Effector memory CD8-positive, alpha-beta T cell (primary cell): ENCODE results near the gene TTC34.
A peak's percentile ranks its signal among the peaks of the same experiment; 100 is the strongest.
"Not testable (repeated sequence)": the region's sequence is repeated elsewhere in the genome, so short reads cannot be mapped to it uniquely, and the experiment has no call there.

Source experiments
- ATAC-seq: fragments of 150-1000 bp; cut with Tn5 transposase; replicated peaks from 2 replicates; pipeline ENCODE4 v1.10.0; 2021; ENCODE audit warnings: mild to moderate bottlenecking, moderate library complexity
- DNase-seq, 3 experiments: peaks; one replicate each; pipeline ENCODE4 v3.0.0; 2021
- H3K27ac Mint-ChIP-seq, 2 donors: one replicate each; pipeline ENCODE4 v1.8.0; 2022; ENCODE audit warnings: mild to moderate bottlenecking in 2 of 2, mixed read lengths in 2 of 2, moderate library complexity in 2 of 2
- H3K27me3 Mint-ChIP-seq, 2 donors: one replicate each; pipeline ENCODE4 v1.8.0; 2022; ENCODE audit warnings: mixed read lengths in 2 of 2
- H3K36me3 Mint-ChIP-seq: one replicate; pipeline ENCODE4 v1.8.0; 2022; ENCODE audit warnings: mild to moderate bottlenecking, moderate library complexity, mixed read lengths; ENCODE audit not compliant: insufficient read depth
- H3K4me1 Mint-ChIP-seq, 2 donors: one replicate each; pipeline ENCODE4 v1.8.0; 2022; ENCODE audit warnings: low read depth in 2 of 2, mixed read lengths in 2 of 2
- H3K4me3 Mint-ChIP-seq, 2 donors: one replicate each; pipeline ENCODE4 v1.8.0; 2022; ENCODE audit warnings: mild to moderate bottlenecking in 2 of 2, mixed read lengths in 2 of 2, moderate library complexity in 2 of 2
- H3K9me3 Mint-ChIP-seq, 2 donors: one replicate each; pipeline ENCODE4 v1.8.0; 2022; ENCODE audit warnings: mixed read lengths in 2 of 2

Gene TTC34

GRCh38 chr1:2804628-2805351 is 3.3 kb upstream of the TTC34 start:
- DNase-seq, result no peak
- Mint-ChIP-seq H3K9me3 (no peaks in the 10 kb centered on the region), H3K4me3 (no peak overlapping the region), H3K4me1 (peaks cover 0 to 5% of the 10 kb centered on the region in 2 donors), H3K27ac (no peak overlapping the region), H3K27me3 (peaks cover 13 to 43% of the 10 kb centered on the region in 2 donors), H3K36me3 (no peaks in the 10 kb centered on the region)
- ATAC-seq, result no peak

DNA sequence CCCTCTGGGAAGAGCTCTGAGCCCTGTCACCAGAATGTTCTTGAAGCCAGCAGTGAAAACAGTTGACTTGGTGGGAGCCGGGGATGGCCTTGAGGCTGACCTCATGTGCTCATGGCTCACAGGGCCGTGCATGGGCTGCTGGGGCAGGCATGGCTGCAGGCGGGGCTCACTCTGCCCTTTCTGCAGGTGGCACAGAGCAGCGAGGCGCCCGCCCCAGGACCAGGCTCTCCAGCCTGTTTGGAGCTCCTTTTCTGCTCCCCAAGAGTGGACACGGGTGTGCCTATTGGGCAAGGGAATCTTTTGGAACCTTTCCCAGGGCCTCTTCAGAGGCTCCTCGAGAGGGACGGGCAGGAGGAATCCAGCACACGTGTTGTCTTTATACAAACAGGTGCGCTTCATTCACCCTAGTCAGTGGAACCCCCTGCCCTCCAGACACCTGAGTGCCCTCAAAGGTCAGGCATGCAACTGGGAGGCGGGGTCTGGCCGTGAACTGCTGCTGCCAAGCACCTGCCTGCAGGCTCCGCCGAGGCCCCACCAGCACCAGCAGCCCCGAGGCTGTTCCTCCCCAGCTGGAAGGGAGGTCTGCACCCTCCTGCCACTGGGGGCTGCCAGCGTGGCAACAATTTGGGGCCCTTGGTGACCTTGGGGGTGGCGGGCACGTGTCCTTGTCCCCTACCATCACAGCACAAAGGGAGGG is 2.6 kb upstream of the TTC34 start:
- H3K4me1 Mint-ChIP-seq, result peaks cover 0 to 5% of the 10 kb centered on the region in 2 donors
- H3K9me3 Mint-ChIP-seq, result no peaks in the 10 kb centered on the region
- peaks cover 13 to 49% of the 10 kb centered on the region in 2 donors for H3K27me3 Mint-ChIP-seq
- DNase-seq (no peak), ATAC-seq (no peak)
- no peaks in the 10 kb centered on the region for H3K36me3 Mint-ChIP-seq
- no peak overlapping the region for H3K4me3 Mint-ChIP-seq
- no peak overlapping the region for H3K27ac Mint-ChIP-seq

GRCh38 chr1:2803086-2803930 is 1.8 kb upstream of the TTC34 start:
- H3K27ac Mint-ChIP-seq, result no peak overlapping the region
- DNase-seq (no peak), ATAC-seq (no peak)
- H3K9me3 Mint-ChIP-seq, result no peaks in the 10 kb centered on the region
- peaks cover 0 to 5% of the 10 kb centered on the region in 2 donors for H3K4me1 Mint-ChIP-seq
- no peaks in the 10 kb centered on the region for H3K36me3 Mint-ChIP-seq
- peaks cover 13 to 45% of the 10 kb centered on the region in 2 donors for H3K27me3 Mint-ChIP-seq
- H3K4me3 Mint-ChIP-seq, result no peak overlapping the region

- peaks cover 16 to 43% of the 10 kb centered on the region in 2 donors for H3K27me3 Mint-ChIP-seq
- no peak overlapping the region for H3K27ac Mint-ChIP-seq
- ATAC-seq (no peak), DNase-seq (no peak)
- H3K36me3 Mint-ChIP-seq, result no peaks in the 10 kb centered on the region
- H3K9me3 Mint-ChIP-seq, result no peaks in the 10 kb centered on the region
- H3K4me3 Mint-ChIP-seq, result no peak overlapping the region
- peaks cover 0 to 5% of the 10 kb centered on the region in 2 donors for H3K4me1 Mint-ChIP-seq
These were observed 998 bp upstream of the TTC34 start for GRCh38 chr1:2802421-2802961.

GRCh38 chr1:2801046-2801445 is 447 bp downstream of the TTC34 start:
- Mint-ChIP-seq H3K4me3 (no peak overlapping the region), H3K36me3 (no peaks in the 10 kb centered on the region), H3K4me1 (peaks cover 0 to 4% of the 10 kb centered on the region in 2 donors), H3K27ac (no peak overlapping the region), H3K9me3 (no peaks in the 10 kb centered on the region), H3K27me3 (peaks cover 15 to 43% of the 10 kb centered on the region in 2 donors)
- ATAC-seq (no peak), DNase-seq (no peak)

DNA sequence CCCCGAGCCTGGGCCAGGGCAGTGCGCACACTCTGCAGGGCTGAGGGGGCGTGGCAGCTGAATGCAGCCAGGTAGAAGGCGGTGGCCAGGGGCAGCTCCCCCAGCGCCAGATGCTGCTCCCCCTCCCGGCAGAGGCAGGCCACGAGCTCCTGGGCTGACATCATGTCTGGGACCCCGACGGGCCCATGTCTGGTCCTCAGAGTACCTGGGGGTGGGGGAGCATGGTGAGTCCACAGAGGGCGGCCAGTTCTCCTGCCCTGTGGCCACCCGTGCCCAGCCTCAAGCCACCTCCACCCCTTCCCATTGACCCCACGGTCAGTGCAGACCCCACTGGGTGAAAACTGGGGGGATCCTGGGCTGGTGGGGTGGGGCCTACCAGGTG is 838 bp downstream of the TTC34 start:
- Mint-ChIP-seq H3K4me3 (no peak overlapping the region), H3K9me3 (no peaks in the 10 kb centered on the region), H3K36me3 (no peaks in the 10 kb centered on the region), H3K27ac (no peak overlapping the region), H3K27me3 (peaks cover 13 to 41% of the 10 kb centered on the region in 2 donors), H3K4me1 (peaks cover 0 to 3% of the 10 kb centered on the region in 2 donors)
- DNase-seq, result no peak
- ATAC-seq, result no peak

- H3K4me1 Mint-ChIP-seq, result peaks cover 0 to 3% of the 10 kb centered on the region in 2 donors
- no peaks in the 10 kb centered on the region for H3K36me3 Mint-ChIP-seq
- no peaks in the 10 kb centered on the region for H3K9me3 Mint-ChIP-seq
- H3K27ac Mint-ChIP-seq, result peak overlapping the region in 1 of 2 donors; percentile 45
- no peak overlapping the region for H3K4me3 Mint-ChIP-seq
- no peak for ATAC-seq
- no peak for DNase-seq
- peaks cover 13 to 38% of the 10 kb centered on the region in 2 donors for H3K27me3 Mint-ChIP-seq
These were observed 1.5 kb downstream of the TTC34 start for GRCh38 chr1:2799811-2800663.

DNA sequence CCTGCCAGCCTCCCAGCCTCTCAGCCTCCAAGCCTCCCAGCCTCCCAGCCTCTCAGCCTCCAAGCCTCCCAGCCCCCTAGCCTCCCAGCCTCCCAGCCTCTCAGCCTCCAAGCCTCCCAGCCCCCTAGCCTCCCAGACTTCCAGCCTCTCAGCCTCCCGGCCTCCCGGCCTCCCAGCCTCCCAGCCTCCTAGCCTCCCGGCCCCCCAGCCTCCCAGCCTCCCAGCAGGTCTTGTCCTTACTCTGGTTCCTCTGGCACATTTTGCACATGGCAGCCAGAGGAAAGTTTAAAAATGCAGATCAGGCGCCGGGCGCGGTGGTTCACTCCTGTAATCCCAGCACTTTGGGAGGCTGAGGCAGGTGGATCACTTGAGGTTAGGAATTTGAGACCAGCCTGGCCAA is 2.5 kb downstream of the TTC34 start:
- not testable (repeated sequence) for H3K4me1 Mint-ChIP-seq, DNase-seq, H3K36me3 Mint-ChIP-seq, ATAC-seq, H3K27ac Mint-ChIP-seq, H3K9me3 Mint-ChIP-seq, H3K4me3 Mint-ChIP-seq
- H3K27me3 Mint-ChIP-seq, result peaks cover 13 to 40% of the 10 kb centered on the region in 2 donors

- H3K9me3 Mint-ChIP-seq, result peaks cover 2 to 10% of the 10 kb centered on the region in 2 donors
- H3K4me1 Mint-ChIP-seq, result peaks cover 0 to 3% of the 10 kb centered on the region in 2 donors
- no peak overlapping the region for H3K27ac Mint-ChIP-seq
- ATAC-seq (no peak), DNase-seq (no peak)
- H3K4me3 Mint-ChIP-seq, result no peak overlapping the region
- peaks cover 21 to 51% of the 10 kb centered on the region in 2 donors for H3K27me3 Mint-ChIP-seq
- no peaks in the 10 kb centered on the region for H3K36me3 Mint-ChIP-seq
These were observed 3.8 kb downstream of the TTC34 start for GRCh38 chr1:2797741-2798016.

DNA sequence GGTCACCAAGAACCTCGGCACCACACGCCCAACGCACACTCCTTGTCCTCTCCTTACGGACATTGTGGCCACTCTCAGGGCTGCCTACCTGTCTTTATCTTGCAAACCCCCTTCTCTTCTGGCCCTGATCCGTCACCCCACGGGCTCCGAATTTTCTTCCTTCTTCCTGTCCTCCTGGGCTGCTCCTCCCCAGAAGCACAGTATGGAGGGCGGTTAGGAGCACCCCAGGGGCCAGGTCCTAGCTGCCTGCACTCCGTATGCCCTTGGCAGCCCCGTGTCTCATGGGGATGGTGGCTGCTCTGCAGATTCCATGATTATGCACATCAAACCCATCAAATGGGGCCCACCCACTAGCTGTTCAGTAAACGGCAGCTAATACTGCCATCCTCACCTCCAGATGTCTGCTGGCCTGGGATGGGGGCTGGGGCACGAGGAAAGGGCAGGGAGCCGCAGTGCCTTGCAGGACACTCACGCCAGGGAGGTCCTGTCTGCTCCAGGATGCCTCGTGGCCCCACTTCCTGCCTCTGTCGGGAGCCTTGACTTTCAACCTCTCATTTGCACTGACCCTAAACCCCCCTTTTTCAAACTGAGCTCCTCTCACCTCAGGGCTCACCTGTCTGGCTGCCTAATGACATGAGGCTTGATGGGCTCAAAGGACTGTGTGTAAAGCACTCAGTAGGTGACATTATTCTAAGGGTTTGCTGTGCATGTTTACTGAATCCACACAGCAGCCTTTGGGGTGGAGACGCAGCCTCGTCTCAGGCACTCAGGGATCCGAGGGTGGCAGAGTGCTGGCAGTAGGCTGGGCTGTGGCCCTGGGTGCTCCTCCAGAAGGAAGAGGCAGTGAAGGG is 4.4 kb downstream of the TTC34 start:
- DNase-seq (no peak), ATAC-seq (no peak)
- no peak overlapping the region for H3K4me3 Mint-ChIP-seq
- H3K4me1 Mint-ChIP-seq, result peaks cover 0 to 3% of the 10 kb centered on the region in 2 donors
- H3K9me3 Mint-ChIP-seq, result peaks cover 2 to 16% of the 10 kb centered on the region in 2 donors
- H3K27me3 Mint-ChIP-seq, result peaks cover 26 to 56% of the 10 kb centered on the region in 2 donors
- H3K36me3 Mint-ChIP-seq, result no peaks in the 10 kb centered on the region
- H3K27ac Mint-ChIP-seq, result no peak overlapping the region

DNA sequence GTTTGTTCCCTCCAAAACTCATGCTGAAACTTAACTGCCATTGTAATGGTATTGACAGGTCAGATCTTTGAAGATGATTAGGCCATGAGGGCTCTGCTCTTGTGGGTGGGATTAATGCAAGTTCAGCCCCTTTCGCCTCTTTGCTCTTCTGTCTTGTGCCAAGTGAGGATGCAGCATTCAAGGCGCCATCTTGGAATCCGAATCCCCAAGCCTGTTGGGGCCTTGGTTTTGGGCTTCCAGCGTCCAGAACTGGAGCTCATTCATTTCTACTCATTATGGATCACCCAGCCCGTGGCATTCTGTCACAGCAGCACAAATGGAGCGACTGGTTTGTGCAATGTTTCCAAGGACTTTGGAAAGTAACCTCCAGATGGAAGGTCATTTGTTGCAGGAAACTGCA is 5.6 kb downstream of the TTC34 start:
- peaks cover 2 to 18% of the 10 kb centered on the region in 2 donors for H3K9me3 Mint-ChIP-seq
- no peak for ATAC-seq
- no peaks in the 10 kb centered on the region for H3K36me3 Mint-ChIP-seq
- peaks cover 29 to 61% of the 10 kb centered on the region in 2 donors for H3K27me3 Mint-ChIP-seq
- no peaks in the 10 kb centered on the region for H3K4me1 Mint-ChIP-seq
- no peak overlapping the region for H3K27ac Mint-ChIP-seq
- no peak for DNase-seq
- no peak overlapping the region for H3K4me3 Mint-ChIP-seq
